ENCODE measurements around the gene LINGO4. TPM values are rescaled to one million over a fixed set of nuclear protein-coding genes. Genes with fewer than 3 reads are reported as not detected.

LINGO4 gene
- total and polyA plus RNA-seq, 2 of the 13 experiments (the other 11 are each of a cell fraction or from before 2014, with no cell fraction given): 0.02 to 0.05 TPM

DNA sequence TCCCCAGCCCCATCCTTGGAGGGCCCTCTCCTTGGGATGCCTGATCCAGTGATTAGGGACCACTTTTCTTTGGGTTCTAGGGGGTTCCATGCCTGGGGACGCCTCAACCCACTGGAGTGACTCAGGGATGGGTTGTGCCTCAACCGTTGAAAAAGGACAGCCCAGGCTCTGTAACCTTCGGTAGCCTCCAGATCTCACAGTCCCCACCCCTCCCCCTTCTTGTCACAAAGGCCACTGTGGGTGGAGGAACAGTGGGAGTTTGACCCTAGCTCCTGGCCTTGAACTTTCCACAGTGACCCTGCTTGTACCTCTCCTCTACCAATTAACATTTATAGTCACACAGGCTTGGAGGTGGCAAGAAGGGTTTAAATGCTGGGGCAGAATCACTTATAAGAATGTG lies 29.0 kb upstream of the LINGO4 start (continued):
- TF ChIP-seq ZNF773 (CRISPR knock-in tag; IDR thresholded peaks at IDR 0.05; ENCODE audit: borderline replicate concordance) (no peak), NONO (IDR thresholded peaks at IDR 0.05) (no peak), NONO (CRISPR knock-in tag; conservative IDR thresholded peaks at IDR 0.05) (no peak; the same call in 1 of the 2 replicates), ZNF263 (CRISPR knock-in tag; IDR thresholded peaks at IDR 0.05) (0 out of 2 replicates have a peak, but pooled peaks have one; percentile 20), SSRP1 (CRISPR knock-in tag; IDR thresholded peaks at IDR 0.05) (no peak), SRF (IDR thresholded peaks at IDR 0.05; ENCODE audit: low read depth, low read length) (no peak), ZNF598 (CRISPR knock-in tag; IDR thresholded peaks at IDR 0.05; ENCODE audit: borderline replicate concordance) (no peak), ZNF672 (CRISPR knock-in tag; IDR thresholded peaks at IDR 0.05) (no peak), FIP1L1 (IDR thresholded peaks at IDR 0.05; ENCODE audit: borderline replicate concordance, insufficient read depth, low read depth, low read length) (no peak), RELA (CRISPR knock-in tag; IDR thresholded peaks at IDR 0.05) (no peak), GATA4 (IDR thresholded peaks at IDR 0.05; ENCODE audit: borderline replicate concordance, low read depth) (no peak), KLF9 (CRISPR knock-in tag; IDR thresholded peaks at IDR 0.05; ENCODE audit: low read depth) (no peak), NR2C2 (CRISPR knock-in tag; IDR thresholded peaks at IDR 0.05; ENCODE audit: borderline replicate concordance) (peak; percentile 65; the same call in 1 of the 2 replicates), ZNF737 (CRISPR knock-in tag; IDR thresholded peaks at IDR 0.05; ENCODE audit: borderline replicate concordance) (no peak), RARA (CRISPR knock-in tag; IDR thresholded peaks at IDR 0.05) (peak; percentile 92), TCF7L2 (IDR thresholded peaks at IDR 0.05; ENCODE audit: low read depth, low read length) (no peak), MTA1 (CRISPR knock-in tag; IDR thresholded peaks at IDR 0.05; ENCODE audit: borderline replicate concordance) (no peak), CBX5 (CRISPR knock-in tag; IDR thresholded peaks at IDR 0.05; ENCODE audit: borderline replicate concordance) (no peak), ZNF260 (CRISPR knock-in tag; IDR thresholded peaks at IDR 0.05; ENCODE audit: borderline replicate concordance, low read depth) (no peak), RCOR2 (CRISPR knock-in tag; IDR thresholded peaks at IDR 0.05) (peak; percentile 33; the same call in 1 of the 2 replicates), KDM3A (CRISPR knock-in tag; IDR thresholded peaks at IDR 0.05; ENCODE audit: low read depth) (no peak), ZNF883 (CRISPR knock-in tag; IDR thresholded peaks at IDR 0.05; ENCODE audit: not compliant biosample characterization) (no peak)
- TF ChIP-seq, protein P1, sequence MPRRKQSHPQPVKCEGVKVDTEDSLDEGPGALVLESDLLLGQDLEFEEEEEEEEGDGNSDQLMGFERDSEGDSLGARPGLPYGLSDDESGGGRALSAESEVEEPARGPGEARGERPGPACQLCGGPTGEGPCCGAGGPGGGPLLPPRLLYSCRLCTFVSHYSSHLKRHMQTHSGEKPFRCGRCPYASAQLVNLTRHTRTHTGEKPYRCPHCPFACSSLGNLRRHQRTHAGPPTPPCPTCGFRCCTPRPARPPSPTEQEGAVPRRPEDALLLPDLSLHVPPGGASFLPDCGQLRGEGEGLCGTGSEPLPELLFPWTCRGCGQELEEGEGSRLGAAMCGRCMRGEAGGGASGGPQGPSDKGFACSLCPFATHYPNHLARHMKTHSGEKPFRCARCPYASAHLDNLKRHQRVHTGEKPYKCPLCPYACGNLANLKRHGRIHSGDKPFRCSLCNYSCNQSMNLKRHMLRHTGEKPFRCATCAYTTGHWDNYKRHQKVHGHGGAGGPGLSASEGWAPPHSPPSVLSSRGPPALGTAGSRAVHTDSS (CRISPR knock-in tag; conservative IDR thresholded peaks at IDR 0.05): no peak
- TF ChIP-seq, protein P2, sequence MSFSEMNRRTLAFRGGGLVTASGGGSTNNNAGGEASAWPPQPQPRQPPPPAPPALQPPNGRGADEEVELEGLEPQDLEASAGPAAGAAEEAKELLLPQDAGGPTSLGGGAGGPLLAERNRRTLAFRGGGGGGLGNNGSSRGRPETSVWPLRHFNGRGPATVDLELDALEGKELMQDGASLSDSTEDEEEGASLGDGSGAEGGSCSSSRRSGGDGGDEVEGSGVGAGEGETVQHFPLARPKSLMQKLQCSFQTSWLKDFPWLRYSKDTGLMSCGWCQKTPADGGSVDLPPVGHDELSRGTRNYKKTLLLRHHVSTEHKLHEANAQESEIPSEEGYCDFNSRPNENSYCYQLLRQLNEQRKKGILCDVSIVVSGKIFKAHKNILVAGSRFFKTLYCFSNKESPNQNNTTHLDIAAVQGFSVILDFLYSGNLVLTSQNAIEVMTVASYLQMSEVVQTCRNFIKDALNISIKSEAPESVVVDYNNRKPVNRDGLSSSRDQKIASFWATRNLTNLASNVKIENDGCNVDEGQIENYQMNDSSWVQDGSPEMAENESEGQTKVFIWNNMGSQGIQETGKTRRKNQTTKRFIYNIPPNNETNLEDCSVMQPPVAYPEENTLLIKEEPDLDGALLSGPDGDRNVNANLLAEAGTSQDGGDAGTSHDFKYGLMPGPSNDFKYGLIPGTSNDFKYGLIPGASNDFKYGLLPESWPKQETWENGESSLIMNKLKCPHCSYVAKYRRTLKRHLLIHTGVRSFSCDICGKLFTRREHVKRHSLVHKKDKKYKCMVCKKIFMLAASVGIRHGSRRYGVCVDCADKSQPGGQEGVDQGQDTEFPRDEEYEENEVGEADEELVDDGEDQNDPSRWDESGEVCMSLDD (CRISPR knock-in tag; IDR thresholded peaks at IDR 0.05; ENCODE audit: borderline replicate concordance): no peak
- TF ChIP-seq, protein P3, sequence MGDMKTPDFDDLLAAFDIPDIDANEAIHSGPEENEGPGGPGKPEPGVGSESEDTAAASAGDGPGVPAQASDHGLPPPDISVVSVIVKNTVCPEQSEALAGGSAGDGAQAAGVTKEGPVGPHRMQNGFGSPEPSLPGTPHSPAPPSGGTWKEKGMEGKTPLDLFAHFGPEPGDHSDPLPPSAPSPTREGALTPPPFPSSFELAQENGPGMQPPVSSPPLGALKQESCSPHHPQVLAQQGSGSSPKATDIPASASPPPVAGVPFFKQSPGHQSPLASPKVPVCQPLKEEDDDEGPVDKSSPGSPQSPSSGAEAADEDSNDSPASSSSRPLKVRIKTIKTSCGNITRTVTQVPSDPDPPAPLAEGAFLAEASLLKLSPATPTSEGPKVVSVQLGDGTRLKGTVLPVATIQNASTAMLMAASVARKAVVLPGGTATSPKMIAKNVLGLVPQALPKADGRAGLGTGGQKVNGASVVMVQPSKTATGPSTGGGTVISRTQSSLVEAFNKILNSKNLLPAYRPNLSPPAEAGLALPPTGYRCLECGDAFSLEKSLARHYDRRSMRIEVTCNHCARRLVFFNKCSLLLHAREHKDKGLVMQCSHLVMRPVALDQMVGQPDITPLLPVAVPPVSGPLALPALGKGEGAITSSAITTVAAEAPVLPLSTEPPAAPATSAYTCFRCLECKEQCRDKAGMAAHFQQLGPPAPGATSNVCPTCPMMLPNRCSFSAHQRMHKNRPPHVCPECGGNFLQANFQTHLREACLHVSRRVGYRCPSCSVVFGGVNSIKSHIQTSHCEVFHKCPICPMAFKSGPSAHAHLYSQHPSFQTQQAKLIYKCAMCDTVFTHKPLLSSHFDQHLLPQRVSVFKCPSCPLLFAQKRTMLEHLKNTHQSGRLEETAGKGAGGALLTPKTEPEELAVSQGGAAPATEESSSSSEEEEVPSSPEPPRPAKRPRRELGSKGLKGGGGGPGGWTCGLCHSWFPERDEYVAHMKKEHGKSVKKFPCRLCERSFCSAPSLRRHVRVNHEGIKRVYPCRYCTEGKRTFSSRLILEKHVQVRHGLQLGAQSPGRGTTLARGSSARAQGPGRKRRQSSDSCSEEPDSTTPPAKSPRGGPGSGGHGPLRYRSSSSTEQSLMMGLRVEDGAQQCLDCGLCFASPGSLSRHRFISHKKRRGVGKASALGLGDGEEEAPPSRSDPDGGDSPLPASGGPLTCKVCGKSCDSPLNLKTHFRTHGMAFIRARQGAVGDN (CRISPR knock-in tag; IDR thresholded peaks at IDR 0.05): no peak

Data from HepG2 (cell line).